ENCODE results near the gene CRYBB3.
A peak's percentile ranks its signal among the peaks of the same experiment; 100 is the strongest.
"Not testable (repeated sequence)": the region's sequence is repeated elsewhere in the genome, so short reads cannot be mapped to it uniquely, and the experiment has no call there.

CRYBB3 gene

DNA sequence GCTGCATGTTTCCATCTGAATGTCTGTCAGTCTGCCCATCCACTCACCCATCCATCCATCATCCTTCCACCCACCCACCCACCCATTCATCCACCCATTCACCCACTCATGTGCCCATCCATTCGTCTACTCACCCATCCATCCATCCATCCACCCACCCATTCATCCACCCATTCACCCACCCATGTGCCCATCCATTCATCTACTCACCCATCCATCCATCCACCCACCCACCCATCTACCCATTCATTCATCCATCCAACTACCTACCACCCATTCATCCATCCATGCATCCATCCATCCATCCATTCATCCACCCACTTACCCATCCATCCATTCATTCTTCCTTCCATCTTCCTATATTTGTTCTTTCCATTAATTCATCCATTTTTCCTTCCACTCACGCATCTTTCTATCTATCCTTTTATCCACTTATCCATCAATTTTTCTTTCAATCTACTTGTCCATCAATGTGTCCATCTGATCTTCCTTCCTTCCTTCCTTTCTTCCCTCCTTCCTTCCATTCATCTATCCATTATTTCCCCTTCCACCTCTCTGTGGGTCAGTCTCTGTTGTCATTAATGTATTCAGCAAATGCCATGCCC, 8.0 kb downstream of the CRYBB3 start:
- no peak for DNase-seq

DNA sequence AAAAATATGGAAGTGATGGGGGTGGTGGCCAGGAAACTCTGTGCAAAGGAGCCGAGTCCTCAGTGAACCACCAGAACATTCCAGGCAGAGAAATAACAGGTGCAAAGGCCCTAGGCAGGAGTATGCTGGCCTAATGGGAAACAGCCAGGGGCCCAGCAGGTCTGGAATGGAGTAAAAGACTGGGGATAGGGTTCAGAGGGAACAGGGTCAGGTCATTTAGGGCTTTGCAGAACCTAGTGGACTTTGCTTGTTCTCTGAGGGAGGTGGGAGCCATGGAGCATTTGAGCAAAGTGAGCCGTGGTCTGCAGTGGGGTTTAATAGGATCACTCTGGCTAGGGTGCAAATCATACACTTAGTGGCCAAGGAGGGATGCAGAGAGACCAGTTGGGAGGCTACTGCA, 8.7 kb downstream of the CRYBB3 start:
- DNase-seq: no peak

DNA sequence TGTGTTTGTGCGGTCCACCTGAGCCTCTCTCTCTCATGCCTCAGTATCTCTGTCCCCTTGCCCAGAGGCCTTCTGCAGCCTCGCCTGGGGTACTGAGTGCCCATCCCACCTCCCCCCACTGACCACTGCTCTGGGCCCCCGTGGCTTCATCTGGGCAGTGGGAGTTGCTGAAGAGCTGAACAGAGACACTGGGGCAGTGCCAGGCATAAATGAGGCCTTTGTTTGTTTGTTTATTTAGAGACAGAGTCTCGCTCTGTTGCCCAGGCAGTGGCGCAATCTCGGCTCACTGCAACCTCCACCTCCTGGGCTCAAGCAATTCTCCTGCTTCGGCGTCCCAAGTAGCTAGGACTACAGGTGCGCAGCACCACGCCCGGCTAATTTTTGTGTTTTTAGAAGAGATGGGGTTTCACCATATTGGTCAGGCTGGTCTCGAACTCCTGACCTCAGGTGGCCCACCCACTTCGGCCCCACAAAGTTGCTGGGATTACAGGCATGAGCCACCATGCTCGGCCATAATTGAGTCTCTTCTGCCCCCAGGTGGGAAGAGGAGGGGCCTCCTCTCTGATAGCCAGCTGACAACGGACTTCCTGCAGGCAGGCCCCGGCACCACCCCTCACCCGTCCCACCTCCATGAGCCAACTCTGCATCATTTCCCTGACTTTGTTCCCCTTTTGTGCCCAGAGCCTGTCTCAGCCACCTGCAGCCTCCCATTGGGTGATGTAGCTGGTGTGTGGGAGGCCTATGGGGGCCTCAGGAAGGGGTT, 9.3 kb downstream of the CRYBB3 start:
- DNase-seq: no peak

DNA sequence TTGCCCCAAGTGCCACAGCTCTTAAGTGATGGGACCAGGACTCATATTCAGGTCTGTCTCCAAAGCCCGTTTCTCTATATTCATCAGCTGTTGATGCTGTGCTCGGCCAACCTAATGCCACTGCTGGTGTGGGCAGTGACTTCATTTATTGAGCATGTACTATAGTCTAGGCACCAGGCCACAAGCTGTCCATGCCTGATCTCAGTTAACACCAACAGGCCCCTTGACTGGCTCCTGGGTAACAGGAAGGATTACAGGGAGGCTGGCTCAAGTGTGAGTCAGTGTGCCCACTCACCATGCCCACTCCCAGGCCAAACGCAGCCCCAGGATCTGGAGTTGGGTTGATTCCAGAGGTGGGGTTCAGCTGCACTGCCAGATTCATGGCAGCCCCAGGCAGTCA, 11.1 kb downstream of the CRYBB3 start:
- DNase-seq: no peak

DNA sequence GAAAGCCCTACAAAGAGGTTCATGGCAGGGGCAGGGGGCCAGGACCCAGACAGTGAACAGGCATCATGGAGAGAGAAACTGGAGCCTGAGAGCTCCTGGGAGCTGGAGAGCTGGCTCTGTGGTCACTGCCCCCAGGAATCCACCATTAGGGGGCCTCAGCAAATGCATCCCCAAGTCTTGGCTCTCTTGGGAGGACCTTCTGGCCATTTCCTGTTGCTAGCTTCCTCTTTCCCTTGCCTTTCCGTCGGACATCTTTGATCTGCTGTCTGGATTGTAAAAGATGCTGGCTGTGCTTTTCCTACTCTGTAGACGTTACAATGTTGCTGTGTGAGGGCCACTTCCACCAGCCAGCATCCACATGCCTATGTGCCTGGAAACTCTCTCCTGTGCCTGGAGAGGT, 12.7 kb downstream of the CRYBB3 start:
- DNase-seq: no peak

DNA sequence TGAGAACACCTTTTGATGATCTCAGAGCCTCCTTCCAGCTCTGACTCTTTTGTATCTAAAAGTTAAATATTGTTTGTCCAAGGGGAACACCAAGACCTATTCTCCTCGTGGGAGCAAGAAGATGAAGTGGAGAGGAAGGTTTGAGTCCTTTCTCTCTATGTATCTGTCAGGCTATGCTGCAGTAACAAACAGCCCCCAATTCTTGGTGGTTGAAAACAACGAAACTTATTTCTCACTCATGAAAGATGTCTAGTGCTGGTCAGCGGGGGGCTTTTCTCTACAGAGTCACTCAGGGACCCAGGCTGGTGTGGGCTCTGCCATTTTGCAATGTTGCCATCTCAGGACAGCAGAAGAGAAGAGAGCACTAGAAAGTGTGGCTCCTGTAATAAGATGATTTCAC, 13.6 kb downstream of the CRYBB3 start:
- DNase-seq: no peak

DNA sequence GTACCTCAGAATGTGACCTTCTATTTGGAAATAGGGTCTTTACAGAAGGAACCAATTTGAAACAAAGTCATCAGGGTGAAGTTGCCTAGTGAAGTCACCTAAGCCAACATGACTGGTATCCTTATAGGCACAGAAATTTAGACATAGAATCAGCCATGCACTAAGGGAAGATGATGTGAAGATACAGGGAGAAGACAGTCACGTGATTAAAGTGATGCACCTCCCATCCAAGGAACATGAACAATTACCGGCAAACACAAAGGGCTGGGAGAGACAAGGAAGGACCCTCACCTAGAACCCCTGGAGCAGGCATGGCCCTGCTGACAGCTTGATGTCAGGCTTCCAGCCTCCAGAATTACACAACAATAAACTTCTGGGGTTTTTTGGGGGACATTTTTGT, 16.6 kb downstream of the CRYBB3 start:
- no peak for DNase-seq

DNA sequence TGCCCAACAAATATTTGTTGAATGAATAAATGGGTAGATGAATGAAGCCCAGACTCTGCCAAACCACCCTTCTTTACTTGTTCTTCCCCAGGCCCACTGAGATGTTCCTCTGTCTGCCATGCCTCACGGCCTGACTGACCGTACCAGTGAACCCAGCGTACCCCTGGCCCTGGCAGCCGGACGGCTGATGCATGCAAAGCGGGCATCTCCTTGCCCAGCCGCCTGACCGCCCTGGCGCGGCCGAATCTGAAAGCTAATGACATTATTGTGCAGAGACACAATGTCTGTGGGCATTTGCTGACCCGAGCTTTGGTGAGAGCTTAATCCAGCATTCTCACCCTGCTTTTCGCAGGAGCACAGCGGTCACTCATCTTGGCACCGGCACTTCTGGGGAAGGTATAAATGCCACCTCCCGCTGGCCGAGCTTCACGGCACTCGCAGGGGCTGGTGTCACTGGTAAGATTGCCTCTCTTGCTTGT, 19.6 kb downstream of the CRYBB3 start, which contains the start of gene CRYBB2:
CRYBB2 (plus strand) TSS at position 429 of the 479 bp plus-strand sequence. CDS start 1,791 bp downstream, outside the sequence.
- no peak for DNase-seq

DNA sequence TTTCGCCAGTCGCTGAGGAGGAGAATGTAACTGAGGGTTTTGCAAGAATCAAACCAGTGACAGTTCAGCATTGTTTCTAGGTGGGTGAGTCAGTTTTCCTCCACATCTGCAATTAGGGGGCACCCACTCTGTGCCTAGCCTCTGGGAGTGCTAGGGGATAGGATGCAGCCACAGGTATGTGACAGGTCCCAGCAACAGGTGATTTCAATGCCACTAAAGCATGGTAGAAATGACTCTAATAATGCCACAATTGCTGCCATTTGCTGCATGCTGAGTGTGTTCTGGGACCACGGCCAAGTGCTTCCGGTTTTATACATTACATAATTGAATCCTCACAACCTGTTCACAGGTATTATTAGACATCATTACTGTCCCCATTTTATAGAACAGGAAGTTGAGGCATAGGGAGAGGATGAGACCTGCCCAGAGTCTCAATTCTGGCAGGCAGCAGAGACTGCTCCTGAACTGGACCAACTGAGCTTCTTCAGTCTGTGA, 20.3 kb downstream of the CRYBB3 start:
- no peak for DNase-seq

DNA sequence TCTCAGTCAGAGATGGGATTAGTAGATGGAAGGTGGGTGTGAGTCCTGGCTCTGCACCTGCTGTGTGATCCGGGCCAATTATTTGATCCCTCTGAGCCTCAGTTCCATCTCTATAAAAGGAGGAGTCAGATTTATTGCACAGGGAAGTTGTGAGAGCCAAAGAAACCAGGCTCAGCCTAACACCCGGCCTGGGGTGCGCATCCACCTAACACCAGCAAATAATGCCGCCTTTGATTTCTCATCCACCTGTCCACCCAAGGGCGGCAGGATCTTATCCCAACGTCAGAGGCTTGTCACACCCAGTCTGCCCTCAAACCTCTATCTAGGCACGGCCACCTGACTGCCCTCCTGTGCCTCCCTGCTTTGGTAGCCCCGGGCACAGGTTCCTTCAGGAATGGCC, 22.1 kb downstream of the CRYBB3 start:
- DNase-seq: no peak

DNA sequence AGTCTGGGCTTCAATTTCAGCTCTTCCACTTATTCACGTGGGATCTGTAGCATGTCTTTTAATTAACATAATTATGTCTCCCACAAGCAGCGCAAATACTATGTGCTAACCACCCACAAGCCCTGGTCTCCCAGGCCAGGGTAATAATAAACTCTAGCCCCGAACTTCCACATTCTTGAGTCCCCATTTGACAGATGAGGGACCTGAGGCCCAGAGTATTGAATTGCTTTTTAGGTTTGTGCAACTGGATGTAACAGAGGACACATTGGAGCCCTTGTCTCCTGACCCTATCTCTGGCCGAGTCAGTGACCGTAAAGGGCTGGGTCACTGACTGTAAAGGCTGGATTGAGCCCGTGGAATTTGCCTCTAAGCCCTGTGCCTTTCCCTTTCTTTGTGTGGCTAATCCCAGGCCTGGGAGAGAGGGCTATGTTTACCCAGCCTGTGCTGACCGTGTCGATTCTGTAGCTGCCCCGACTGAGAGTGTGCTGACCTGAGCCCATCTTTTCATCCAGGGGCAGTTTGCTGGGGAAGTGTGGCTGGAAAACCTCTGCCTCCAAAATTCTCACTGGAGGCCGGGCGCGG, 23.7 kb downstream of the CRYBB3 start:
- no peak for DNase-seq

DNA sequence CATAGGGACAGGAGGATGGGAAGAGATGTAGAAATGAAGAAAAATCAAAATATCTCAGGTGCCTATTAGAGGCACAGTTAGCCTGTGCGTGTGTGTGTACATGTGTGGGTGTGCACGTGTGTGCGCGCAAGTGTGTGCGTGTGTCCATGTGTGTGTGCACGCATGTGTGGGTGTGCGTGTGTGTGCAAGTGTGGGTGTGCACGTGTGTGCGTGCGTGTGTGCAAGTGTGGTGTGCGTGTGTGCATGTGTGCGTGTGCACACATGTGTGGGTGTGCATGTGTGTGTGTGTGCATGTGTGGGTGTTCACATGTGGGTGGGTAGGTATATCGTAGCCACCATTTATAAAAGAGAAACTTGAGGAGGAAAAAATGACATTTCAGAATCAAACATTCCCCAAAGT, 29.2 kb downstream of the CRYBB3 start:
- DNase-seq: no peak

DNA sequence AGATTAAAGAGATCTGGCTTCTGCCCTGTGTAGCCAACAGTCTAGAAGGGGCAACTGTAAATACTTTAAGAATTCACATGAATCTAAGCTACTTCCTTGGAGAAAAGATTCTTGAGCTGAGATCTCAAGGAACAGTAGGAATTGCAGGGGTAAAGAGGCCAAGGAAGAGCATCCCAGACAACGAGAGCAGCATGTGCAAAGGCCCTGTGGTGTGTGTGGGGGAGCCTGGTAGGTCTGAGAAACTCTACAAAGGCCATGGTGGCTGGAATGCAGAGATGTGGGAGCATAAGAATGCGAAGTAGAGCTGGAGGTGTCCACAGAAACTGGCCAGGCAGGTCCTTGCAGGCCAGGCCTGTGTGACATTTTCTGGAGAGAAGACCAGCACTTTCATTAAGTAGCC, 31.1 kb downstream of the CRYBB3 start:
- not testable (repeated sequence) for DNase-seq

DNA sequence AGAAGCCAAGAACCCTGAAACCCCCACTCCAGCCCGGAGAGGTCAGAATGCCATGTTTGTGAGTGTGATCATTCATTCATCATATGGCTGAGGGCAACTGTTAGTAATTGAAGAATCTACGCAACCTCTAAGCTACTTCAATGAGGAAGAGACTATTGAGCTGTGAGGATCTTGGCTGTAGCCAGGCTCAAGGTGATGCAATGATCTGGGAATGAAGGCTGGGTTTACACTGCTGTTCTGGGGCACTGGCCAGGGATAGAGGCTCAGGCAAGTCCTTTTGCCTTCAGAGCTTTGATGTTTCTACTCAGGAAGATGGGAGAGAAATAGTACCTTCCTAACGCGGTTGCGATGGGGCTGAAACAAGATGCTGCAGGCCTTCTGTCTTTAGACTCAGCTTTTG, 32.6 kb downstream of the CRYBB3 start:
- no peak for DNase-seq

DNA sequence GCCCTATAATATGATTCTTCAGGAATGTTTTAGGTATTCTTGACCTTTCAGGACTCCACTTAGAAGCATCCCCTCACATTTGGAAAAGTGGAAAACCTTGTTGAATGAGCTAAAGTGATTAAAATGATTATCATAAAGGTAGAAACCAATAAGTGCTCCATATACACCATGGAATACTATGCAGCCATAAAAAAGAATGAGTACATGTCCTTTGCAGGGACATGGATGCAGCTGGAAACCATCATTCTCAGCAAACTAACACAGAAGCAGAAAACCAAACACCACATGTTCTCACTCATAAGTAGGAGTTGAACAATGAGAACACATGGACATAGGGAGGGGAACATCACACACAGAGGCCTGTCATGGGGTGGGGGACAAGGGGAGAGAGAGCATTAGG, 34.0 kb downstream of the CRYBB3 start:
- DNase-seq: not testable (repeated sequence)

DNA sequence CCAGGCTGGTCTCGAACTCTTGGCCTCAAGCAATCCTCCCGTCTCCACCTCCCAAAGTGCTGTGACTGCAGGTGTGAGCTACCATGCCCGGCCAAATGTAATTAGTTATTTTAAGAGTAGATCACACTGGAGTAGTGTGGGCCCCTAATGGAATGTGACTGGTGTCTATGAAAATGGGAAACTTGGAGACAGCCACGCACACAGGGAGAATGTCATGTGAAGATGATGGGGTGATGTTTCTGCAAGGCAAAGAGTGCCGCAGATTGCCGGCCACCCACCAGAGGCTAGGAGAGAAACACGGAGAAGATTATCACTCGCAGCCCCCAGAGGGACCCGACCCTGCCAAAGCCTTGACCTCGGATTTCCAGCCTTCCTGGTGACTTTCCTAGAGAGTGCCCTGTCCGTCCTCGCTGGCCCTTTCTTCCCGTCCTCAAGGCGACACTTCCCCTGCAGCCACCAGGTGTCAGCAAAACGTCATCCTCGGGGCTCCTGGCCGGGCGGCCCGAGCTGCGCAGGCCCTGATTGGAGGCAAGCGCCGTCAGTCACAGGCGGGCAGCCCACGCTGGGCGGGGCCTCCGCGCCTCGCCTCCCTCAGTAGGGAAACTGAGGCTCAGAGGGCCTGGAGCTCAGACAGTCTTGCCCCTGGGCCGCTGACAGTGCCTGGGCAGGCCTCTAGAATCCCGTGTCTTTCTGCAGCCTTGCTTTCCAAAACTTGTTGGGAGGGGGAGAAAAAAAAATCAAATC, 36.1 kb downstream of the CRYBB3 start:
- DNase-seq: peak; percentile 5 to 48 (median 23)

DNA sequence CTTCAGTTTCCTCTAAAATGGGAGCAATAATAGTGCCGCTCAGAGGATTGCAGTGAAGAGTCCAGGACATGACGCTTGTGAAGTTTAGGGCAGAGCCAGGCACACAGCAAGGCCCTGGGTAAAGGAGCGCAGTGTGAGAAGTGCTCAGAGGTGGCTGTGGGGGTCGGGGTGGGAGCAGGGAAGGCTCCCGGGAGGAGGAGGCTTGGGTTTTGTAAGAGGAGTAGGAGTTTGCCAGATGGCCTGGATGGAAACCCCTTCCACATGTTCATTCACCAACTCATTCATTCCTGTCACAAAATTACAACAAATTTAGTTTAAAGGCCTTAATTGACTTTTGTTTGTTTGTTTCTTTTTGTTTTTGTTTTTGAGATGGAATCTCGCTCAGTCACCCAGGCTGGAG, 36.8 kb downstream of the CRYBB3 start:
- no peak for DNase-seq

DNA sequence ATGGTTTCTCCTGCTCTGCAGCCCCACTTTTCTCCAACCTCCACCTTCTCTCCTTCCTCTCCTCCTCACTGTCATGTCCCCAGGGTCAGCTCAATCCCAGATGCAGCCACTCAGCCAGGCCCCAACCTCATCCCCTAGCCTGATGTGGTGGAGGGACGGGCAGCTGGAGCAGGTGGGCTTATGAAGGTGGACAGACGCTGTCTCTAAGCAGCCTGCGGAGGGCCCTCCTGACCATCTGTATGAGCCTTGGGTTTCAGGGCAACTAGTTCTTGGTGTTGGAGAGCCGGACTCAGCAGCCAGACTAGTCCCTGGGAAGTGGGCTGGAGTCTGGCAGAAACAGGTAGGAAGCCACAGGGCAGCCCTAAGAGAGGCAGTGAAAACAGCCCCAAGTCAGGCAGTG, 37.8 kb downstream of the CRYBB3 start:
- no peak for DNase-seq

DNA sequence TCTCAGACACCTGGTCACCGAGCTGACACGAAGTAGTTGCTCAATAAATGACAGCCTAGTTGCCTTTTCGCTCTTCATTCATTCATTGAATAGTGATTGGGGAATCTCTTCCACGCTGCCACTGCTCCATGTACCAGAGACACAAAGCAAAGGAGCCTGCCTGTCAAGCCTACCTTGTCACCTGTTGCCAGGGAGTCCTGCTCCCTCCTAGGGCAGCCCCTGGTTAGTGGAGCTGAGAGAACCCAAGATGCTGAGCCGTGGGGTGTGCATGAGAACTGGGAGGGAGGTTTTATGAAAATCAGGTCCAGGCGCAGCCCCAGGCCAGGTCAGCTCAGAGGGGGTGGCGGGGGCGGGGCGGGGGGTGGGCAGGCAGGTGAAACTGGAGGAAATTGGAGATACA, 38.4 kb downstream of the CRYBB3 start:
- not testable (repeated sequence) for DNase-seq

DNA sequence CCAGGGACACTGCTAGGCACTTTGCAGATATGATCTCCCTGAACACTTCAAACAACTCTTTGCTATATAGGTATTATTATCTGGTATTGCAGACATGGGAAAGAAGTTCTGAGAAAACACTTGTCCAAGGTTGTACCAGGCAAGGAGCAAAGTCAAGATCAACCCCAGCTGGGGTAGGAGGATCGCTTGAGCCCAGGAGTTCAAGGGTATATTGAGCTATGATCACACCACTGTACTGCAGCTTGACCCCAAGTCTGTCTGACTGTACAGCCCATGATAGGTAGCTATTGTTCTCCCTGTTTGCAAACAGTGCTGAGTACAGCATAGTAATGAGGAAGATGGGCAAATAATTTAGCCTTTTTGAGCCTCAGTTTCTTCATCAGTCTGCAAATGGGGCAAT, 55.5 kb downstream of the CRYBB3 start:
- DNase-seq: not testable (repeated sequence)

All from stimulated activated naive CD4-positive, alpha-beta T cell (primary cell).